Motor neuron (in vitro differentiated cells): Measurements from ENCODE around the gene DDX50. TPM values are rescaled to one million over a fixed set of nuclear protein-coding genes. Genes with fewer than 3 reads are reported as not detected.
"Not testable (repeated sequence)": the region's sequence is repeated elsewhere in the genome, so short reads cannot be mapped to it uniquely, and the experiment has no call there.

Source experiments
- ATAC-seq, 8 experiments: fragments of 200-7000 bp; cut with Tn5 transposase; replicated peaks in 6 of 8; 2 replicates each; pipeline ENCODE4 v1.8.0; 2021; ENCODE audit warnings: mild to moderate bottlenecking in 8 of 8, moderate library complexity in 8 of 8
- H3K27ac ChIP-seq, 2 donors: fragments of 250-450 bp; sonication (Bioruptor Pico); 2 replicates each; pipeline ENCODE4 v1.9.0; 2021; ENCODE audit warnings: antibody characterized with exemption in 2 of 2, mild to moderate bottlenecking in 2 of 2, moderate library complexity in 1 of 2
- H3K4me1 ChIP-seq, 2 donors: fragments of 250-450 bp; sonication (Bioruptor Pico); replicated peaks in 1 of 2; 2 replicates each; pipeline ENCODE4 v1.6.1; 2021; ENCODE audit warnings: antibody characterized with exemption in 2 of 2, mild to moderate bottlenecking in 2 of 2, moderate library complexity in 1 of 2
- H3K4me3 ChIP-seq, 5 donors: fragments of 250-450 bp; sonication (Bioruptor Pico); 2 replicates each; pipeline ENCODE4 v1.9.0; 2021; ENCODE audit warnings: antibody characterized with exemption in 5 of 5, mild to moderate bottlenecking in 5 of 5, moderate library complexity in 4 of 5
- WGBS, 10 experiments: fragments of 450-650 bp; shearing (Covaris generic); methylation state at CpG; one replicate each; pipeline ENCODE4 v1.0.0; 2022; 5-methylcytosine and 5-hydroxymethylcytosine counted together
- in situ Hi-C, 9 experiments: fragments of 400-800 bp; cut with MboI; loops; one replicate each; pipeline ENCODE4 v1.15.0; 2021; ENCODE audit warnings: low sequenced_read_pairs in 9 of 9, low pct_unique_long_range_greater_than_20kb in 2 of 9; ENCODE audit not compliant: unreplicated experiment in 9 of 9
- total RNA-seq, 8 experiments: library from RNA; unstranded; fragments of 300-600 nt; gene quantifications; 2 replicates each; pipeline versions ENCODE4 v1.2.3 to v1.2.4, GENCODE V29; 2022

The DDX50 gene
- total RNA-seq, 8 experiments from 2014 or later = 38.5 to 65.7 (median 52.9) TPM

- Histone ChIP-seq H3K4me1 (peaks cover 15 to 28% of the 10 kb centered on the region in 2 donors), H3K4me3 (no peak overlapping the region), H3K27ac (peak overlapping the region in 1 of 2 donors; percentile 7)
- no peak for ATAC-seq
- in situ Hi-C loops = loop anchor here in 2 of 9 experiments (25.0 kb wide), 2 partner anchors 90 to 340 kb away; partner anchors contain the start of gene SLC25A16 (in 1 of the 2)
- WGBS, 10 experiments = 67 to 100% (median 80%) methylated on average over 1 of the region's 1 CpG; no CpG with 5 or more reads in 5 of the 10 experiments
Measured at GRCh38 chr10:68877482-68878110, 23.5 kb upstream of the DDX50 start.

GRCh38 chr10:68878496-68878895 lies 22.6 kb upstream of the DDX50 start:
- in situ Hi-C loops = loop anchor here in 2 of 9 experiments (25.0 kb wide), 2 partner anchors 91 to 341 kb away; partner anchors contain the start of gene SLC25A16 (in 1 of the 2)
- ATAC-seq = no peak
- Histone ChIP-seq H3K4me3 (no peak overlapping the region), H3K27ac (no peak overlapping the region), H3K4me1 (peaks cover 15 to 28% of the 10 kb centered on the region in 2 donors)

DNA sequence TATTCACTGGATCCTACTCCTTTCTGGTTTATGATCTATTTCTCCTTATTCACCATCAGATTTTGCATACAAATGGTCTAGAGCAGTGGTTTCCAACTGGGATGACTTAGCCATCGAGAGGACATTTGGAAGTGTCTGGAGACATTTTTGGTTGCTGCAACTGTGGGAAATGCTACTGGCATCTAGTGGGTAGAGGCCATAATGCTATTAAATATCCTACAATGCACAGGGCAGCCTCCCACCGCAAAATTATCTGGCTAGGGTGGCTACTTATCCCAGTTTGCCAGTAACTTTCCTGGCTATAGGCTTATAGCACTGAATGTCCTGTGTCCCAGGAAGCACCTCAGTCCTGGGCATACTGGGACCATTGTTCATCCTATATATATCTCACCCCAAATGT lies 21.5 kb upstream of the DDX50 start:
- in situ Hi-C loops = loop anchor here in 2 of 9 experiments (25.0 kb wide), 2 partner anchors 92 to 342 kb away; partner anchors contain the start of gene SLC25A16 (in 1 of the 2)
- Histone ChIP-seq H3K4me1 (peaks cover 15 to 28% of the 10 kb centered on the region in 2 donors), H3K27ac (no peak overlapping the region), H3K4me3 (no peak overlapping the region)
- no peak for ATAC-seq
- WGBS, 10 experiments = 80 to 100% (median 100%) methylated on average over 1 to 2 of the region's 2 CpGs; no CpG with 5 or more reads in 4 of the 10 experiments

DNA sequence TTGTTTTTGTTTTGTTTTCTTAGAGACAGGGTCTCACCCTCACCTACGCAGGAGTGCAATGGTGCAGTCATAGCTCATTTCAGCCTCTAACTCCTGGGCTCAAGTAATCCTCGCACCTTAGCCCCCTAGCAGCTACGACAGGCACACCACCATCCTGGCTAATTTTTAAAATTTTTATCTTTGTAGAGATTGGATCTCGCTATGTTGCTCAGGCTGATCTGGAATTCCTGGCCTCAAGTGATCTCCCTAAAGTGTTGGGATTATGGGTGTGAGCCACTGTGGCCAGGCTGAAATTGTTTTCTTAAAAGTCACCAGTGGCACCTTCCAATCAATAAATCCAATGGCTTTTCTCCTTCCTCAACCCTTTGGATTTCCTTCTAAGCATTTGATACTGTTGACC lies 20.9 kb upstream of the DDX50 start:
- WGBS, 10 experiments = 52 to 100% (median 92%) methylated on average over 1 to 4 of the region's 4 CpGs

GRCh38 chr10:68895041-68895440 lies 6.1 kb upstream of the DDX50 start:
- 80 to 100% (median 100%) methylated on average over 1 to 2 of the region's 2 CpGs for WGBS, 10 experiments
- in situ Hi-C loops = loop anchor here in 3 of 9 experiments (10.0 to 25.0 kb wide), 3 partner anchors 100 to 358 kb away; partner anchors contain the start of gene SLC25A16 (in 1 of the 3)
- peaks cover 4 to 5% of the 10 kb centered on the region in 2 donors for H3K4me1 ChIP-seq
- no peak overlapping the region for H3K27ac ChIP-seq
- no peak for ATAC-seq
- no peak overlapping the region for H3K4me3 ChIP-seq

More for the DNA sequence above, 20.9 kb upstream of the DDX50 start:
- in situ Hi-C loops = loop anchor here in 2 of 9 experiments (25.0 kb wide), 2 partner anchors 93 to 343 kb away; partner anchors contain the start of gene SLC25A16 (in 1 of the 2)
- Histone ChIP-seq H3K4me3 (no peak overlapping the region), H3K4me1 (peaks cover 15 to 28% of the 10 kb centered on the region in 2 donors), H3K27ac (no peak overlapping the region)
- ATAC-seq = no peak

GRCh38 chr10:68897336-68897741 lies 3.8 kb upstream of the DDX50 start:
- in situ Hi-C loops = loop anchor here in 3 of 9 experiments (10.0 to 25.0 kb wide), 3 partner anchors 103 to 360 kb away; partner anchors contain the start of gene SLC25A16 (in 1 of the 3)
- 10 to 55% (median 40%) methylated on average over 2 to 3 of the region's 3 CpGs; no CpG with 5 or more reads in 2 of the 10 experiments for WGBS, 10 experiments
- peak in 2 of 8 experiments; percentile 2 to 3 for ATAC-seq
- H3K27ac ChIP-seq = no peak overlapping the region
- H3K4me1 ChIP-seq = peaks cover 8 to 9% of the 10 kb centered on the region in 2 donors
- no peak overlapping the region for H3K4me3 ChIP-seq

- no peak overlapping the region for H3K4me3 ChIP-seq
- 67 to 100% (median 87%) methylated on average over 3 to 8 of the region's 8 CpGs; no CpG with 5 or more reads in 2 of the 10 experiments for WGBS, 10 experiments
- H3K4me1 ChIP-seq = peaks cover 9 to 16% of the 10 kb centered on the region in 2 donors
- no peak for ATAC-seq
- in situ Hi-C loops = loop anchor here in 3 of 9 experiments (10.0 to 25.0 kb wide), 3 partner anchors 104 to 362 kb away; partner anchors contain the start of gene SLC25A16 (in 1 of the 3)
- no peak overlapping the region for H3K27ac ChIP-seq
Measured at GRCh38 chr10:68899186-68899745, 1.8 kb upstream of the DDX50 start.

- Histone ChIP-seq H3K4me1 (peaks cover 9 to 16% of the 10 kb centered on the region in 2 donors), H3K4me3 (peak overlapping the region; percentile 49 to 88 (median 80)), H3K27ac (peak overlapping the region; percentile 98 to 99)
- ATAC-seq = peak in 3 of 8 experiments; percentile 48 to 62 (median 48)
- in situ Hi-C loops = loop anchor here in 1 of 9 experiments (25.0 kb wide), 1 partner anchor 163 kb away; no protein-coding TSS in a partner anchor
- 3 to 66% (median 23%) methylated on average over 2 to 29 of the region's 40 CpGs; no CpG with 5 or more reads in 1 of the 10 experiments for WGBS, 10 experiments
Measured at GRCh38 chr10:68900427-68901104, 549 bp upstream of the DDX50 start.

- Histone ChIP-seq H3K27ac (no peak overlapping the region), H3K4me3 (peak overlapping the region; percentile 73 to 88 (median 80)), H3K4me1 (peaks cover 9 to 16% of the 10 kb centered on the region in 2 donors)
- WGBS, 10 experiments = 38 to 83% (median 63%) methylated on average over 1 to 5 of the region's 5 CpGs
- in situ Hi-C loops = loop anchor here in 1 of 9 experiments (25.0 kb wide), 1 partner anchor 165 kb away; no protein-coding TSS in a partner anchor
- no peak for ATAC-seq
Measured at GRCh38 chr10:68902382-68902781, 1.3 kb downstream of the DDX50 start.

GRCh38 chr10:68924593-68924992 lies 23.5 kb downstream of the DDX50 start:
- Histone ChIP-seq H3K4me3 (no peak overlapping the region), H3K27ac (no peak overlapping the region), H3K4me1 (no peaks in the 10 kb centered on the region)
- ATAC-seq = no peak
- in situ Hi-C loops = loop anchor here in 1 of 9 experiments (25.0 kb wide), 1 partner anchor 187 kb away; no protein-coding TSS in a partner anchor

GRCh38 chr10:68925489-68925888 lies 24.4 kb downstream of the DDX50 start:
- Histone ChIP-seq H3K27ac (no peak overlapping the region), H3K4me1 (no peaks in the 10 kb centered on the region), H3K4me3 (no peak overlapping the region)
- in situ Hi-C loops = loop anchor here in 1 of 9 experiments (25.0 kb wide), 1 partner anchor 163 kb away; no protein-coding TSS in a partner anchor
- 77 to 100% (median 89%) methylated on average over 1 to 3 of the region's 4 CpGs; no CpG with 5 or more reads in 3 of the 10 experiments for WGBS, 10 experiments
- ATAC-seq = no peak

DNA sequence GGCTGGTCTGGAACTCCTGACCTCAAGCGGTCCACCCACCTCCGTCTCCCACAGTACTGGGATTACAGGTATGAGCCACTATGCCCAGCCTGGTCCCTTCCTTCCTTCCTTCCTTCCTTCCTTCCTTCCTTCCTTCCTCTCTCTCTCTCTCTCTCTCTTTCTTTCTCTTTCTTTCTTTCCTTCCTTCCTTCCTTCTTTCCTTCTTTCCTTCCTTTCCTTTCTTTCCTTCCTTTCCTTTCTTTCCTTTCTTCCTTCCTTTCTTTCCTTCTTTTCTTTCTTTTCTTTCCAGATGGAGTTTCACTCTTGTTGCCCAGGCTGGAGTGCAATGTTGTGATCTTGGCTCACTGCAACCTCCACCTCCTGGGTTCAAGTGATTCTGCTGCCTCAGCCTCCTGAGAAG lies 28.0 kb downstream of the DDX50 start:
- not testable (repeated sequence) for H3K4me1 ChIP-seq, H3K27ac ChIP-seq, ATAC-seq, H3K4me3 ChIP-seq
- in situ Hi-C loops = loop anchor here in 1 of 9 experiments (25.0 kb wide), 1 partner anchor 167 kb away; no protein-coding TSS in a partner anchor
- WGBS, 10 experiments = no CpG with 5 or more reads among the region's 2 CpGs
